Keratinocyte (primary cell): ENCODE data around the gene TNFAIP8L2.

ENCODE experiments used
- EZH2 ChIP-seq: IDR thresholded peaks from one replicate; pipeline ENCODE4 v1.6.1; 2012; ENCODE audit warnings: inconsistent platforms, mild to moderate bottlenecking, low read length, moderate library complexity
- TF ChIP-seq, protein P1 (sequence below), 3 experiments: IDR thresholded peaks in 1 of 3; conservative IDR thresholded peaks in 1 of 3; optimal IDR thresholded peaks in 1 of 3; 2 replicates in 2 of 3; 3 replicates in 1 of 3; pipeline versions ENCODE3 to v1.5.1; 2011; ENCODE audit warnings: low read length in 3 of 3, mild to moderate bottlenecking in 3 of 3, moderate library complexity in 2 of 3, control low read depth in 1 of 3, inconsistent platforms in 1 of 3; ENCODE audit not compliant: insufficient read depth in 2 of 3; ENCODE audit errors: extremely low read depth in 1 of 3

GRCh38 chr1:151176514-151177045, 20.1 kb downstream of the TNFAIP8L2 start:
- TF ChIP-seq, protein P1, sequence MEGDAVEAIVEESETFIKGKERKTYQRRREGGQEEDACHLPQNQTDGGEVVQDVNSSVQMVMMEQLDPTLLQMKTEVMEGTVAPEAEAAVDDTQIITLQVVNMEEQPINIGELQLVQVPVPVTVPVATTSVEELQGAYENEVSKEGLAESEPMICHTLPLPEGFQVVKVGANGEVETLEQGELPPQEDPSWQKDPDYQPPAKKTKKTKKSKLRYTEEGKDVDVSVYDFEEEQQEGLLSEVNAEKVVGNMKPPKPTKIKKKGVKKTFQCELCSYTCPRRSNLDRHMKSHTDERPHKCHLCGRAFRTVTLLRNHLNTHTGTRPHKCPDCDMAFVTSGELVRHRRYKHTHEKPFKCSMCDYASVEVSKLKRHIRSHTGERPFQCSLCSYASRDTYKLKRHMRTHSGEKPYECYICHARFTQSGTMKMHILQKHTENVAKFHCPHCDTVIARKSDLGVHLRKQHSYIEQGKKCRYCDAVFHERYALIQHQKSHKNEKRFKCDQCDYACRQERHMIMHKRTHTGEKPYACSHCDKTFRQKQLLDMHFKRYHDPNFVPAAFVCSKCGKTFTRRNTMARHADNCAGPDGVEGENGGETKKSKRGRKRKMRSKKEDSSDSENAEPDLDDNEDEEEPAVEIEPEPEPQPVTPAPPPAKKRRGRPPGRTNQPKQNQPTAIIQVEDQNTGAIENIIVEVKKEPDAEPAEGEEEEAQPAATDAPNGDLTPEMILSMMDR (optimal IDR thresholded peaks at IDR 0.05 in 1 of 3, IDR thresholded peaks at IDR 0.05 in 1 of 3, conservative IDR thresholded peaks at IDR 0.05 in 1 of 3; ENCODE audit: extremely low read depth in 1 of 3, insufficient read depth in 2 of 3, low read length in 3 of 3), result no peak
- no peak for TF ChIP-seq EZH2
